A673 (cell line): ENCODE measurements around the gene TUBGCP3. TPM values are rescaled to one million over a fixed set of nuclear protein-coding genes. Genes with fewer than 3 reads are reported as not detected.

Experiments
- BruUV-seq: library from RNA; stranded (reverse); fragments of 400-500 nt; replicated peaks from 2 replicates; lab custom pipeline; 2021; lab: Mats Ljungman, UMichigan
- CTCF ChIA-PET: fragments of 300-600 bp; sonication (Branson Sonifier 250); formaldehyde crosslinking; loops from one replicate; lab custom pipeline; 2022; ENCODE audit warnings: antibody characterized with exemption; lab: Charles Lee
- POLR2A ChIA-PET: fragments of 300-600 bp; sonication (Branson Sonifier 250); formaldehyde crosslinking; loops from one replicate; lab custom pipeline; 2022; ENCODE audit warnings: antibody characterized with exemption; ENCODE audit not compliant: low non-redundant PET; lab: Charles Lee
- DNase-seq: peaks from one replicate; pipeline ENCODE4 v3.0.0-alpha.2; 2015; ENCODE audit warnings: low spot score
- H3K27ac ChIP-seq: fragments of 200-600 bp; sonication (generic); 2 replicates; pipeline ENCODE4 v1.5.1; 2016; ENCODE audit warnings: mixed run types, low read depth, mild to moderate bottlenecking, mixed read lengths, antibody characterized with exemption, low read length; ENCODE audit not compliant: poor library complexity, severe bottlenecking
- H3K27me3 ChIP-seq: fragments of 200-600 bp; sonication (generic); replicated peaks from 2 replicates; pipeline ENCODE4 v1.6.1; 2017; ENCODE audit warnings: mixed run types, low read depth, mild to moderate bottlenecking, mixed read lengths, antibody characterized with exemption, low read length; ENCODE audit not compliant: insufficient read depth, poor library complexity
- H3K36me3 ChIP-seq: fragments of 200-600 bp; sonication (generic); 2 replicates; pipeline ENCODE4 v1.6.1; 2016; ENCODE audit warnings: mixed run types, mild to moderate bottlenecking, mixed read lengths, antibody characterized with exemption, low read length; ENCODE audit not compliant: insufficient read depth, poor library complexity, severe bottlenecking
- H3K4me1 ChIP-seq: fragments of 200-600 bp; sonication (generic); 2 replicates; pipeline ENCODE4 v1.6.1; 2017; ENCODE audit warnings: mixed run types, mild to moderate bottlenecking, mixed read lengths, antibody characterized with exemption, low read length; ENCODE audit not compliant: insufficient read depth, poor library complexity, severe bottlenecking
- H3K4me3 ChIP-seq: fragments of 200-600 bp; sonication (generic); 2 replicates; pipeline ENCODE4 v1.5.1; 2016; ENCODE audit warnings: low read depth, mixed run types, mild to moderate bottlenecking, mixed read lengths, low read length; ENCODE audit not compliant: poor library complexity, severe bottlenecking
- H3K9me3 ChIP-seq: fragments of 200-600 bp; sonication (generic); 2 replicates; pipeline ENCODE4 v1.6.1; 2016; ENCODE audit warnings: mixed run types, low read depth, mild to moderate bottlenecking, mixed read lengths, antibody characterized with exemption, low read length; ENCODE audit not compliant: poor library complexity, severe bottlenecking
- EZH2 ChIP-seq: fragments of 200-600 bp; sonication (generic); IDR thresholded peaks from 2 replicates; pipeline ENCODE4 v1.6.1; 2017; ENCODE audit warnings: borderline replicate concordance, low read depth, mild to moderate bottlenecking, mixed read lengths, antibody characterized with exemption, low read length; ENCODE audit not compliant: poor library complexity, severe bottlenecking
- intact Hi-C: fragments of 100-400 bp; cut with micrococcal nuclease; formaldehyde crosslinking; loops from one replicate; pipeline ENCODE4 v1.10.0; 2022; ENCODE audit not compliant: unreplicated experiment
- total RNA-seq: library from RNA; stranded (reverse); gene quantifications from 2 replicates; pipeline ENCODE4 v1.2.3, GENCODE V29; 2021
- TF ChIP-seq, protein P1 (sequence below): fragments of 300-800, 200-600 bp; sonication (generic); conservative IDR thresholded peaks from 2 replicates; pipeline ENCODE4 v1.5.1; 2017; ENCODE audit warnings: low read depth, mild to moderate bottlenecking, antibody characterized with exemption, low read length, moderate library complexity, mixed read lengths

The TUBGCP3 gene
- total RNA-seq, 1 experiment from 2014 or later: 61.4 TPM

DNA sequence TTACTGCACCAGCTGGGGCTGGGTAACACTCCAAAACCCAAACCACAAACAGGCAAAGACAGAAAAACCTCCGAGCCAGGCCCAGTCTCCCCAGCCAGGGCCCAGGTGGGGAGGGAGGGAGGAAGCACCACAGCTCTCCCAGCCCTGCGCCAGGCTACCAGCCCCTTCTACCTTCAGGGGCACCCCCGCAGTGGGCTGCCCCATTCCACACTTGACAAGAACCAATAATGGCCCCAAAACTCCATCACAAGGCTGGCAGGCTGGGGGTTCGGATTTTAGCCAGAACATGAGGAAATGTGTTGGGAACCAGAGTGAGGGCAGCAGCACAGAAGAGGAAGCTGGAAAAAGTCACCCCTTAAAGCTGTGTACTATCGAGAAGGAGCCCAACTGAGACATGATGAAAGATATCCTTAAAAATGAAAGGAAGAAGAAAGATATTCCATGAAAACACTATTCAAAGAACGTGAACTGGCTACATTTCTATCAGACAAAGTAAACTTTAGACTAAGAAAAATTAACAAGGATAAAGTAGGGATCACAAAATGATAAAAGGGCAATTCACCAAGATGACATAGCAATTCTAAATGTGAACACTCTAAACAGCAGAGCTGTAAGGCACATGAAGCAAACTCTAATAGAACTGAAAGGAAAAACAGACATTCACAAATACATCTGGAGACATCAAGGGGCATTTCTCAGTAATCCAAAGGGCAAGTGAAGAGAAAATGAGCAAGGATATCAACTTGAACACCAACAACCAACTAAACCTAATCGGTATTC is 12.9 kb downstream of the TUBGCP3 start:
- CTCF ChIA-PET: no interaction called here

DNA sequence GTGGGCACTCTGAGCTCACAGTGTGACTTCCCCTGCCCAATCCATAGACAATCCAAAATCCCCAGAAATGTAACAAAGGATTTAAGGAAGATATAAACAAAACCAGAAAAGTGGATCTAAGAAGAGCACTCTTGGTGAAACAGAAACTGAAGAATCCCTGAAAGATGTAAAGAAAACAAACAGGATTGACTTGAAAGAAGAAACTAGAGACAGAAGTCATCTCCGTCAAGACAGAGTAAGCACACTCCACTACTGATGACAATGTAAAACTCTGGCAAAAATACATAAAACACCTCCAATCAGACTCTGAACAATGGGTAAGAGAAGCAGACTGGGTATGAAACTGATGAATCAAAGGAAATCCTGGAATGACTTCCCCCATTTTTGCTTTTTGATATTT is 13.5 kb downstream of the TUBGCP3 start:
- Histone ChIP-seq H3K4me1 (peaks cover 6% of the 10 kb centered on the region), H3K27ac (no peak overlapping the region), H3K36me3 (no peaks in the 10 kb centered on the region), H3K9me3 (peaks cover 3% of the 10 kb centered on the region), H3K27me3 (no peaks in the 10 kb centered on the region), H3K4me3 (no peak overlapping the region)
- CTCF ChIA-PET: no interaction called here
- intact Hi-C loops: no loop called here
- POLR2A ChIA-PET: no interaction called here
- no TSS peak for BruUV-seq
- DNase-seq: no peak
- TF ChIP-seq, protein P1, sequence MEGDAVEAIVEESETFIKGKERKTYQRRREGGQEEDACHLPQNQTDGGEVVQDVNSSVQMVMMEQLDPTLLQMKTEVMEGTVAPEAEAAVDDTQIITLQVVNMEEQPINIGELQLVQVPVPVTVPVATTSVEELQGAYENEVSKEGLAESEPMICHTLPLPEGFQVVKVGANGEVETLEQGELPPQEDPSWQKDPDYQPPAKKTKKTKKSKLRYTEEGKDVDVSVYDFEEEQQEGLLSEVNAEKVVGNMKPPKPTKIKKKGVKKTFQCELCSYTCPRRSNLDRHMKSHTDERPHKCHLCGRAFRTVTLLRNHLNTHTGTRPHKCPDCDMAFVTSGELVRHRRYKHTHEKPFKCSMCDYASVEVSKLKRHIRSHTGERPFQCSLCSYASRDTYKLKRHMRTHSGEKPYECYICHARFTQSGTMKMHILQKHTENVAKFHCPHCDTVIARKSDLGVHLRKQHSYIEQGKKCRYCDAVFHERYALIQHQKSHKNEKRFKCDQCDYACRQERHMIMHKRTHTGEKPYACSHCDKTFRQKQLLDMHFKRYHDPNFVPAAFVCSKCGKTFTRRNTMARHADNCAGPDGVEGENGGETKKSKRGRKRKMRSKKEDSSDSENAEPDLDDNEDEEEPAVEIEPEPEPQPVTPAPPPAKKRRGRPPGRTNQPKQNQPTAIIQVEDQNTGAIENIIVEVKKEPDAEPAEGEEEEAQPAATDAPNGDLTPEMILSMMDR: no peak
- no peak for TF ChIP-seq EZH2

More for the DNA sequence above, 12.9 kb downstream of the TUBGCP3 start:
- POLR2A ChIA-PET: no interaction called here
- no peak for DNase-seq
- Histone ChIP-seq H3K4me1 (peaks cover 6% of the 10 kb centered on the region), H3K36me3 (no peaks in the 10 kb centered on the region), H3K27me3 (no peaks in the 10 kb centered on the region), H3K9me3 (peaks cover 3% of the 10 kb centered on the region), H3K4me3 (no peak overlapping the region), H3K27ac (no peak overlapping the region)
- TF ChIP-seq EZH2: no peak
- TF ChIP-seq, protein P1: no peak
- no TSS peak for BruUV-seq
- intact Hi-C loops: no loop called here

DNA sequence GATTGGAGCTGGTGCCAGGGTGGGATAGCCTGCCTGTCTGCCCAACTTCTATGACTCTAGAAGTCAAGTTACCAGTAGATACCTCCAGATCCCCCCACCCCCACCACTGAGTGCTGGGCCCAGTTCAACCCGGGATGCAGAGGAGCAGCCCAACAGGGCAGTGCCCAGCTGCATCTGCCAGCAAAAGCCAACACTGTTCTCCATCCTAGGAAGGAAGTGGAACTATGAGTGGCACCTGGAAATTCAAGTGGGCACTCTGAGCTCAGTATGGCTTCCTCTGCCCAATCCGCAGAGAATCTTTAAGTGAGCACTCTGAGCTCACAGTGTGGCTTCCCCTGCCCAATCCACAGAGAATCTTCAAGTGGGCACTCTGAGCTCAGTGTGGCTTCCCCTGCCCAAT is 14.2 kb downstream of the TUBGCP3 start:
- TF ChIP-seq, protein P1: no peak
- no peak for TF ChIP-seq EZH2
- no peak overlapping the region for H3K27ac ChIP-seq
- H3K27me3 ChIP-seq: no peaks in the 10 kb centered on the region
- no TSS peak for BruUV-seq
- no peak overlapping the region for H3K4me3 ChIP-seq
- H3K4me1 ChIP-seq: peaks cover 6% of the 10 kb centered on the region
- CTCF ChIA-PET: no interaction called here
- DNase-seq: no peak
- intact Hi-C loops: no loop called here
- peaks cover 3% of the 10 kb centered on the region for H3K9me3 ChIP-seq
- POLR2A ChIA-PET: no interaction called here
- H3K36me3 ChIP-seq: peaks cover 5% of the 10 kb centered on the region
